ENCODE data around the gene TMPRSS13. TPM values are rescaled to one million over a fixed set of nuclear protein-coding genes. Genes with fewer than 3 reads are reported as not detected.

Gene TMPRSS13
- total and polyA plus RNA-seq, 2 experiments from 2014 or later: not detected

- no peaks in the 10 kb centered on the region for H3K9me2 ChIP-seq (ENCODE audit: insufficient read depth)
- no peaks in the 10 kb centered on the region for H3K4me1 ChIP-seq (ENCODE audit: insufficient read depth)
- H3K27ac ChIP-seq: no peak overlapping the region
- in situ Hi-C loops (cut with MboI): no loop called here
- H3K4me2 ChIP-seq (ENCODE audit: unreplicated experiment): no peak overlapping the region
- no peaks in the 10 kb centered on the region for H3K9me3 ChIP-seq (ENCODE audit: low read depth)
- no peaks in the 10 kb centered on the region for H3K79me2 ChIP-seq (ENCODE audit: insufficient read depth)
- H3K36me3 ChIP-seq (ENCODE audit: low read depth): no peaks in the 10 kb centered on the region
- no peak for DNase-seq
- 51 to 56% methylated on average over 8 of the region's 8 CpGs for WGBS, 2 experiments (ENCODE audit: low coverage in 1 of 2, low lambda C conversion rate in 2 of 2, missing lambda C conversion rate in 2 of 2)
- H3K27me3 ChIP-seq (replicated peaks; ENCODE audit: insufficient read depth): peaks cover 56% of the 10 kb centered on the region
- no peak overlapping the region for H3K4me3 ChIP-seq
- no peak overlapping the region for H2AFZ ChIP-seq
- TF ChIP-seq EZH2 (IDR thresholded peaks at IDR 0.05; ENCODE audit: insufficient read depth, poor library complexity, severe bottlenecking) (no peak), EZH2phosphoT487 (IDR thresholded peaks at IDR 0.05; ENCODE audit: insufficient read depth, low read depth) (no peak)
- H3K9ac ChIP-seq: no peak overlapping the region
- no peaks in the 10 kb centered on the region for H4K20me1 ChIP-seq (ENCODE audit: insufficient read depth)
- H3F3A ChIP-seq (ENCODE audit: insufficient read depth): no peaks in the 10 kb centered on the region
Observed at GRCh38 chr11:117873828-117874125, 55.4 kb downstream of the TMPRSS13 start.

GRCh38 chr11:117872975-117873827 lies 56.0 kb downstream of the TMPRSS13 start:
- no peaks in the 10 kb centered on the region for H3F3A ChIP-seq (ENCODE audit: insufficient read depth)
- WGBS, 2 experiments (ENCODE audit: low coverage in 1 of 2, low lambda C conversion rate in 2 of 2, missing lambda C conversion rate in 2 of 2): 71 to 72% methylated on average over 15 of the region's 15 CpGs
- H3K9me3 ChIP-seq (ENCODE audit: low read depth): no peaks in the 10 kb centered on the region
- H3K36me3 ChIP-seq (ENCODE audit: low read depth): no peaks in the 10 kb centered on the region
- no peaks in the 10 kb centered on the region for H4K20me1 ChIP-seq (ENCODE audit: insufficient read depth)
- in situ Hi-C loops (cut with MboI): no loop called here
- TF ChIP-seq EZH2phosphoT487 (IDR thresholded peaks at IDR 0.05; ENCODE audit: insufficient read depth, low read depth) (no peak), EZH2 (IDR thresholded peaks at IDR 0.05; ENCODE audit: insufficient read depth, poor library complexity, severe bottlenecking) (no peak)
- no peak overlapping the region for H3K4me3 ChIP-seq
- H2AFZ ChIP-seq: no peak overlapping the region
- no peaks in the 10 kb centered on the region for H3K4me1 ChIP-seq (ENCODE audit: insufficient read depth)
- H3K9ac ChIP-seq: no peak overlapping the region
- DNase-seq: no peak
- H3K79me2 ChIP-seq (ENCODE audit: insufficient read depth): no peaks in the 10 kb centered on the region
- no peak overlapping the region for H3K4me2 ChIP-seq (ENCODE audit: unreplicated experiment)
- peaks cover 50% of the 10 kb centered on the region for H3K27me3 ChIP-seq (replicated peaks; ENCODE audit: insufficient read depth)
- no peaks in the 10 kb centered on the region for H3K9me2 ChIP-seq (ENCODE audit: insufficient read depth)
- no peak overlapping the region for H3K27ac ChIP-seq

- Histone ChIP-seq H3K4me1 (ENCODE audit: insufficient read depth) (no peaks in the 10 kb centered on the region), H3K4me3 (no peak overlapping the region), H3K36me3 (ENCODE audit: low read depth) (no peaks in the 10 kb centered on the region), H3K9ac (no peak overlapping the region), H2AFZ (no peak overlapping the region), H3K9me2 (ENCODE audit: insufficient read depth) (no peaks in the 10 kb centered on the region), H3K9me3 (ENCODE audit: low read depth) (no peaks in the 10 kb centered on the region), H3K27me3 (replicated peaks; ENCODE audit: insufficient read depth) (peaks cover 48% of the 10 kb centered on the region), H3F3A (ENCODE audit: insufficient read depth) (no peaks in the 10 kb centered on the region), H3K79me2 (ENCODE audit: insufficient read depth) (no peaks in the 10 kb centered on the region), H4K20me1 (ENCODE audit: insufficient read depth) (no peaks in the 10 kb centered on the region), H3K4me2 (ENCODE audit: unreplicated experiment) (no peak overlapping the region), H3K27ac (no peak overlapping the region)
- TF ChIP-seq EZH2phosphoT487 (IDR thresholded peaks at IDR 0.05; ENCODE audit: insufficient read depth, low read depth): no peak
- TF ChIP-seq EZH2 (IDR thresholded peaks at IDR 0.05; ENCODE audit: insufficient read depth, poor library complexity, severe bottlenecking): no peak
- no peak for DNase-seq
- WGBS, 2 experiments (ENCODE audit: low coverage in 1 of 2, low lambda C conversion rate in 2 of 2, missing lambda C conversion rate in 2 of 2): 25 to 34% methylated on average over 12 of the region's 12 CpGs
- in situ Hi-C loops (cut with MboI): no loop called here
Observed at GRCh38 chr11:117872420-117872961, 56.7 kb downstream of the TMPRSS13 start.

- TF ChIP-seq EZH2 (IDR thresholded peaks at IDR 0.05; ENCODE audit: insufficient read depth, poor library complexity, severe bottlenecking) (no peak), EZH2phosphoT487 (IDR thresholded peaks at IDR 0.05; ENCODE audit: insufficient read depth, low read depth) (no peak)
- H3K27me3 ChIP-seq (replicated peaks; ENCODE audit: insufficient read depth): peaks cover 41% of the 10 kb centered on the region
- no peak overlapping the region for H3K9ac ChIP-seq
- no peaks in the 10 kb centered on the region for H3K9me3 ChIP-seq (ENCODE audit: low read depth)
- no peaks in the 10 kb centered on the region for H4K20me1 ChIP-seq (ENCODE audit: insufficient read depth)
- in situ Hi-C loops (cut with MboI): no loop called here
- no peaks in the 10 kb centered on the region for H3F3A ChIP-seq (ENCODE audit: insufficient read depth)
- no peak overlapping the region for H2AFZ ChIP-seq
- H3K4me3 ChIP-seq: no peak overlapping the region
- H3K4me2 ChIP-seq (ENCODE audit: unreplicated experiment): no peak overlapping the region
- no peaks in the 10 kb centered on the region for H3K79me2 ChIP-seq (ENCODE audit: insufficient read depth)
- no peak for DNase-seq
- no peak overlapping the region for H3K27ac ChIP-seq
- H3K4me1 ChIP-seq (ENCODE audit: insufficient read depth): no peaks in the 10 kb centered on the region
- no peaks in the 10 kb centered on the region for H3K9me2 ChIP-seq (ENCODE audit: insufficient read depth)
- no peaks in the 10 kb centered on the region for H3K36me3 ChIP-seq (ENCODE audit: low read depth)
- WGBS, 2 experiments (ENCODE audit: low coverage in 1 of 2, low lambda C conversion rate in 2 of 2, missing lambda C conversion rate in 2 of 2): 27 to 34% methylated on average over 5 of the region's 5 CpGs
Observed at GRCh38 chr11:117871784-117872183, 57.4 kb downstream of the TMPRSS13 start.
